ENCODE measurements around the gene NXPE3.

DNA sequence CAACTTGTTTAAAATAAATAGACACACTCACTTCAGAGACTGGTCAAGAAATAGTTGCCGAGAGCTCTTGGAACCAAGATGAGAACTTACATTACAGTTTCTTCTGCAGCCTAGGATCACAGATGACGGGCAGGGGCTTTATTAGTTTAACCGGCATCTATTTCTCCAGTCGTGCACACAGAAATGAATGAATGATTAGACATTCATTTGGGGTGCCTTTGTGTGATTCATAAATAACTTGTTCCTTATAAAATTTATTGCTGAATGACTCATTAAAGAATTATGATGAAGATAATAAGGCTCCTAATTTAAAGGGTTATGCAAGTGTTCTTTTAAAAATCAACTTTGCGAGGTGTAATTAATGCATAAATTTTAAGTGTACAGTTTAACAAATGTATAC, 91.1 kb downstream of the NXPE3 start:
- TF ChIP-seq POLR2A (IDR thresholded peaks at IDR 0.05) (no peak), CTCF (IDR thresholded peaks at IDR 0.05) (no peak), EP300 (IDR thresholded peaks at IDR 0.05) (no peak)

Measured in tibial nerve (tissue), 4 donors.